ENCODE results near the gene SERPINE2.

- TF ChIP-seq EP300 (IDR thresholded peaks at IDR 0.05) = no peak
- no peak for TF ChIP-seq POLR2A (IDR thresholded peaks at IDR 0.05)
Measured at GRCh38 chr2:223945755-223946154, 93.3 kb downstream of the SERPINE2 start.

Measured in stomach (tissue), 4 donors.